ENCODE measurements around the gene QSOX2.

The QSOX2 gene

GRCh38 chr9:136265561-136266355 lies 20.1 kb upstream of the QSOX2 start:
- no peak for DNase-seq (ENCODE audit: low read depth, low spot score)

- DNase-seq (ENCODE audit: low read depth, low spot score): no peak
Measured at GRCh38 chr9:136264441-136265405, 19.1 kb upstream of the QSOX2 start.

GRCh38 chr9:136264031-136264430 lies 18.4 kb upstream of the QSOX2 start:
- DNase-seq (ENCODE audit: low read depth, low spot score): no peak

- no peak for DNase-seq (ENCODE audit: low read depth, low spot score)
Measured at GRCh38 chr9:136262671-136263178, 17.1 kb upstream of the QSOX2 start.

GRCh38 chr9:136261686-136262430 lies 16.2 kb upstream of the QSOX2 start:
- no peak for DNase-seq (ENCODE audit: low read depth, low spot score)

GRCh38 chr9:136260936-136261472 lies 15.4 kb upstream of the QSOX2 start:
- no peak for DNase-seq (ENCODE audit: low read depth, low spot score)

- DNase-seq (ENCODE audit: low read depth, low spot score): no peak
Measured at GRCh38 chr9:136260521-136260920, 14.9 kb upstream of the QSOX2 start.

GRCh38 chr9:136259836-136260235 lies 14.2 kb upstream of the QSOX2 start:
- DNase-seq (ENCODE audit: low read depth, low spot score): no peak

- no peak for DNase-seq (ENCODE audit: low read depth, low spot score)
Measured at GRCh38 chr9:136259517-136259813, 13.9 kb upstream of the QSOX2 start.

- DNase-seq (ENCODE audit: low read depth, low spot score): no peak
Measured at GRCh38 chr9:136258786-136259516, 13.3 kb upstream of the QSOX2 start.

- DNase-seq (ENCODE audit: low read depth, low spot score): no peak
Measured at GRCh38 chr9:136258299-136258625, 12.7 kb upstream of the QSOX2 start.

GRCh38 chr9:136257381-136258298 lies 12.0 kb upstream of the QSOX2 start:
- DNase-seq (ENCODE audit: low read depth, low spot score): no peak

- no peak for DNase-seq (ENCODE audit: low read depth, low spot score)
Measured at GRCh38 chr9:136255896-136256890, 10.6 kb upstream of the QSOX2 start.

- DNase-seq (ENCODE audit: low read depth, low spot score): no peak
Measured at GRCh38 chr9:136255166-136255538, 9.5 kb upstream of the QSOX2 start.

- no peak for DNase-seq (ENCODE audit: low read depth, low spot score)
Measured at GRCh38 chr9:136254381-136255165, 9.0 kb upstream of the QSOX2 start.

- no peak for DNase-seq (ENCODE audit: low read depth, low spot score)
Measured at GRCh38 chr9:136253246-136254130, 7.9 kb upstream of the QSOX2 start.

GRCh38 chr9:136252846-136253245 lies 7.2 kb upstream of the QSOX2 start:
- no peak for DNase-seq (ENCODE audit: low read depth, low spot score)

All from iPS DF 19.7 (cell line).